K562 (cell line): ENCODE measurements around the gene NT5C3B. TPM values are rescaled to one million over a fixed set of nuclear protein-coding genes. Genes with fewer than 3 reads are reported as not detected.

ENCODE experiments used
- ATAC-seq: fragments of 200-7000 bp; cut with Tn5 transposase; 3 replicates; pipeline ENCODE4 v1.9.1; 2020; ENCODE audit warnings: moderate library complexity
- BruUV-seq: library from RNA; stranded (reverse); fragments of 400-500 nt; replicated peaks from 2 replicates; lab custom pipeline; 2021; lab: Mats Ljungman, UMichigan
- CTCF ChIA-PET: fragments of 300-600 bp; formaldehyde crosslinking; extraction: SDS; loops from one replicate; lab custom pipeline; 2021; ENCODE audit warnings: low intra/inter-chr PET ratio; lab: Yijun Ruan, JAX
- POLR2A ChIA-PET: fragments of 300-600, 350-650 bp; sonication (Branson Sonifier 250); formaldehyde crosslinking; extraction: SDS; loops from one replicate; lab custom pipeline; 2021; ENCODE audit warnings: antibody characterized with exemption, inconsistent platforms; lab: Yijun Ruan, JAX
- DNase-seq, 4 experiments: peaks; one replicate each; pipeline versions ENCODE4 v3.0.0 to v3.0.0-alpha.2; 2011 to 2018; ENCODE audit warnings: low spot score in 3 of 4, mixed read lengths in 3 of 4; ENCODE audit errors: extremely low read depth in 1 of 4
- FAIRE-seq: peaks from 2 replicates; lab custom pipeline; 2011; peaks lifted over from hg19 to GRCh38; lab: Jason Lieb, UNC
- H2AFZ ChIP-seq: 2 replicates; pipeline ENCODE4 v1.6.0; 2011; ENCODE audit warnings: low read depth, low read length, control low read depth, inconsistent platforms
- H3K27ac ChIP-seq: fragments of 200-600 bp; 3 replicates; pipeline ENCODE4 v1.8.0; 2011; ENCODE audit warnings: low read depth, mild to moderate bottlenecking, control low read depth, inconsistent platforms, low read length, moderate library complexity, mixed read lengths; ENCODE audit errors: extremely low read depth
- H3K27me3 ChIP-seq, 2 experiments: fragments of 300-600 bp in 1 of 2; 2 replicates in 1 of 2; 3 replicates in 1 of 2; pipeline versions ENCODE4 v1.6.0 to v1.8.0; 2011; ENCODE audit warnings: inconsistent platforms in 2 of 2, low read length in 2 of 2, mild to moderate bottlenecking in 1 of 2, mixed read lengths in 1 of 2, moderate library complexity in 1 of 2; ENCODE audit not compliant: control insufficient read depth in 2 of 2, insufficient read depth in 2 of 2
- H3K36me3 ChIP-seq: fragments of 300-600 bp; 3 replicates; pipeline ENCODE4 v1.8.0; 2011; ENCODE audit warnings: mild to moderate bottlenecking, low read length, inconsistent platforms; ENCODE audit not compliant: control insufficient read depth, insufficient read depth
- H3K4me1 ChIP-seq, 2 experiments: fragments of 200-600 bp in 1 of 2; replicated peaks in 1 of 2; 2 replicates in 1 of 2; 3 replicates in 1 of 2; pipeline versions ENCODE4 v1.5.1 to v1.8.0; 2011; ENCODE audit warnings: inconsistent platforms in 2 of 2, low read length in 2 of 2, mild to moderate bottlenecking in 1 of 2, mixed read lengths in 1 of 2, moderate library complexity in 1 of 2; ENCODE audit not compliant: control insufficient read depth in 2 of 2, insufficient read depth in 2 of 2
- H3K4me2 ChIP-seq: 2 replicates; pipeline ENCODE4 v1.6.1; 2011; ENCODE audit warnings: low read length, control low read depth, inconsistent platforms, mixed read lengths; ENCODE audit not compliant: insufficient read depth
- H3K4me3 ChIP-seq: fragments of 200-600 bp; sonication (generic), shearing (Covaris generic); 2 replicates; pipeline ENCODE4 v1.5.1; 2016; ENCODE audit warnings: control low read depth, inconsistent platforms
- H3K79me2 ChIP-seq: fragments of 200-600 bp; 3 replicates; pipeline ENCODE4 v1.8.0; 2011; ENCODE audit warnings: low read length, inconsistent platforms; ENCODE audit not compliant: control insufficient read depth, insufficient read depth
- H3K9ac ChIP-seq, 2 experiments: 2 replicates each; pipeline versions ENCODE4 v1.6.0 to v1.6.1; 2011; ENCODE audit warnings: low read depth in 2 of 2, low read length in 2 of 2, control low read depth in 1 of 2, inconsistent platforms in 1 of 2, mild to moderate bottlenecking in 1 of 2, mixed read lengths in 1 of 2; ENCODE audit not compliant: insufficient read depth in 1 of 2
- H3K9me1 ChIP-seq: one replicate; pipeline ENCODE4 v1.6.0; 2011; ENCODE audit warnings: inconsistent platforms, mild to moderate bottlenecking, low read length, moderate library complexity; ENCODE audit not compliant: control insufficient read depth, insufficient read depth
- H3K9me3 ChIP-seq: replicated peaks from 2 replicates; pipeline ENCODE4 v1.5.1; 2011; ENCODE audit warnings: low read depth, low read length, inconsistent platforms; ENCODE audit not compliant: control insufficient read depth, insufficient read depth
- H4K20me1 ChIP-seq: replicated peaks from 2 replicates; pipeline ENCODE4 v1.6.1; 2011; ENCODE audit warnings: low read length, inconsistent platforms, mixed read lengths; ENCODE audit not compliant: control insufficient read depth, insufficient read depth
- CBX2 ChIP-seq: fragments of 200-600 bp; sonication (generic); IDR thresholded peaks from one replicate; pipeline ENCODE4 v1.6.1; 2012; ENCODE audit warnings: mild to moderate bottlenecking, low read length, inconsistent platforms; ENCODE audit not compliant: insufficient read depth, poor library complexity, severe bottlenecking
- CEBPB ChIP-seq: fragments of 450-650 bp; IDR thresholded peaks from 2 replicates; pipeline ENCODE4 v1.6.1; 2016; ENCODE audit warnings: missing genetic modification characterization, missing compliant biosample characterization
- CSDE1 ChIP-seq, 2 experiments: fragments of 450-650 bp; IDR thresholded peaks; 2 replicates each; pipeline ENCODE4 v1.6.1; 2016; ENCODE audit warnings: mild to moderate bottlenecking in 1 of 2
- DPF2 ChIP-seq: fragments of 450-650 bp; IDR thresholded peaks from 2 replicates; pipeline ENCODE4 v1.6.1; 2016
- E2F4 ChIP-seq: sonication (generic); formaldehyde crosslinking; IDR thresholded peaks from 2 replicates; pipeline ENCODE4 v1.8.0; 2022; ENCODE audit warnings: mild to moderate bottlenecking, low read depth, missing genetic modification reagents
- E4F1 ChIP-seq: fragments of 250-450 bp; sonication (Bioruptor Pico); IDR thresholded peaks from 2 replicates; pipeline ENCODE4 v1.5.0; 2021; ENCODE audit warnings: mild to moderate bottlenecking, borderline replicate concordance
- EP400 ChIP-seq: fragments of 450-650 bp; IDR thresholded peaks from 2 replicates; pipeline ENCODE4 v1.6.1; 2017; ENCODE audit warnings: antibody characterized with exemption, mild to moderate bottlenecking, moderate library complexity
- FOXP4 ChIP-seq: sonication (generic); formaldehyde crosslinking; IDR thresholded peaks from 2 replicates; pipeline ENCODE4 v1.8.0; 2022; ENCODE audit warnings: mild to moderate bottlenecking, missing genetic modification reagents, borderline replicate concordance
- HDGF ChIP-seq: fragments of 450-650 bp; IDR thresholded peaks from 2 replicates; pipeline ENCODE4 v1.6.1; 2016
- L3MBTL2 ChIP-seq: fragments of 450-650 bp; IDR thresholded peaks from 2 replicates; pipeline ENCODE4 v1.6.1; 2016; ENCODE audit warnings: mild to moderate bottlenecking, moderate library complexity
- MXI1 ChIP-seq: IDR thresholded peaks from 2 replicates; pipeline ENCODE4 v1.6.1; 2011; ENCODE audit warnings: low read depth, mild to moderate bottlenecking, improper control_type of control experiment, low read length
- NFE2 ChIP-seq: IDR thresholded peaks from 2 replicates; pipeline ENCODE4 v1.6.1; 2014; ENCODE audit warnings: antibody characterized with exemption, low read depth
- NONO ChIP-seq, 2 experiments: fragments of 200-400 bp in 1 of 2; fragments of 450-650 bp in 1 of 2; formaldehyde crosslinking in 1 of 2; IDR thresholded peaks; 2 replicates each; pipeline ENCODE4 v1.6.1; 2017; ENCODE audit warnings: low read depth in 2 of 2, mild to moderate bottlenecking in 2 of 2, moderate library complexity in 2 of 2, low read length in 1 of 2
- PRMT5 ChIP-seq: sonication (generic); formaldehyde crosslinking; IDR thresholded peaks from 2 replicates; pipeline ENCODE4 v1.5.0; 2020; ENCODE audit warnings: missing genetic modification reagents
- RFX7 ChIP-seq: fragments of 250-450 bp; sonication (Bioruptor Pico); IDR thresholded peaks from 2 replicates; pipeline ENCODE4 v1.5.1; 2021; ENCODE audit warnings: mild to moderate bottlenecking
- SRSF7 ChIP-seq: fragments of 200-400 bp; formaldehyde crosslinking; optimal IDR thresholded peaks from 2 replicates; pipeline ENCODE3; 2017; ENCODE audit warnings: mild to moderate bottlenecking, low read depth, low read length
- TRIM28 ChIP-seq: fragments of 450-650 bp; IDR thresholded peaks from 2 replicates; pipeline ENCODE4 v1.6.1; 2017
- ZNF584 ChIP-seq: fragments of 200-800 bp; sonication (Bioruptor generic); IDR thresholded peaks from 2 replicates; pipeline ENCODE4 v1.6.1; 2016; ENCODE audit warnings: low read depth, mild to moderate bottlenecking, missing genetic modification characterization, missing compliant biosample characterization
- WGBS: fragments of 100-300 bp; shearing (Covaris generic); methylation state at CpG from one replicate; pipeline ENCODE4 v1.1.6; 2016; ENCODE audit warnings: low coverage, mixed read lengths; ENCODE audit not compliant: insufficient coverage; ENCODE audit errors: missing lambda C conversion rate; 5-methylcytosine and 5-hydroxymethylcytosine counted together
- in situ Hi-C: fragments of 300-500 bp; cut with MboI; formaldehyde crosslinking; loops from 4 replicates; pipeline ENCODE4 v1.15.0; 2018; ENCODE audit warnings: inconsistent platforms, mixed read lengths
- intact Hi-C: fragments of 100-400 bp; cut with micrococcal nuclease; formaldehyde crosslinking; loops from 2 replicates; pipeline ENCODE4 v1.14.2; 2022
- polyA plus RNA-seq, 8 experiments: library from polyadenylated mRNA; depleted of rRNA in 4 of 8; stranded (reverse) in 5 of 8; unstranded in 3 of 8; fragments of >200 nt; fragmentation: Nextera tagmentation in 2 of 8; fragmentation: Illumina TruSeq in 1 of 8; extraction: Ambion mirVana in 2 of 8; extraction: Trizol in 1 of 8; gene quantifications; 2 replicates each; pipeline versions ENCODE4 v1.2.1 to v1.2.3, GENCODE V29; 2011 to 2014; ENCODE audit warnings: inconsistent platforms in 1 of 8, missing spikeins in 1 of 8
- total RNA-seq, 7 experiments: library from RNA; depleted of rRNA in 6 of 7; stranded (reverse); fragments of >200 nt in 6 of 7; fragmentation: Illumina TruSeq in 2 of 7; extraction: Trizol in 2 of 7; gene quantifications; 2 replicates each; pipeline versions ENCODE4 v1.2.1 to v1.2.3, GENCODE V29; 2011 to 2021; ENCODE audit warnings: low replicate concordance in 1 of 7

The NT5C3B gene
- total and polyA plus RNA-seq, 9 of the 15 experiments (the other 6 are each of a cell fraction or from before 2014, with no cell fraction given) = 2.0 to 166 (median 85.0) TPM

GRCh38 chr17:41796121-41796895 is 39.7 kb downstream of the NT5C3B start:
- H3K36me3 ChIP-seq = no peaks in the 10 kb centered on the region
- ATAC-seq (no peak), FAIRE-seq (no peak), DNase-seq (peak in 2 of 4 experiments; percentile 28 to 42)
- ChIA-PET CTCF (no interaction called here), POLR2A (interaction anchor here (0.6 to 4.3 kb wide), 6 partner anchors 10 to 107 kb away, joined by 3 to 17 read pairs (median 4); partner anchors contain the start of genes EIF1 and JUP)
- H2AFZ ChIP-seq = 0 out of 2 replicates have a peak overlapping the region, but pooled peaks have one; percentile 48
- intact Hi-C loops (no loop called here), in situ Hi-C loops (no loop called here)
- 46% methylated on average over 9 of the region's 10 CpGs for WGBS
- H3K27me3 ChIP-seq = no peaks in the 10 kb centered on the region
- no peaks in the 10 kb centered on the region for H3K9me3 ChIP-seq
- BruUV-seq = no TSS peak
- H3K4me1 ChIP-seq = peaks cover 51 to 62% of the 10 kb centered on the region in 2 experiments
- peak overlapping the region; percentile 16; the same call in 1 of the 2 replicates for H3K4me2 ChIP-seq
- H3K4me3 ChIP-seq = no peak overlapping the region
- no peaks in the 10 kb centered on the region for H3K79me2 ChIP-seq
- no peak overlapping the region for H3K27ac ChIP-seq
- peak overlapping the region in 1 of 2 experiments; percentile 80; a peak in 2 of 4 replicates for H3K9ac ChIP-seq
- H4K20me1 ChIP-seq = no peaks in the 10 kb centered on the region
- no peaks in the 10 kb centered on the region for H3K9me1 ChIP-seq
- TF ChIP-seq L3MBTL2 (no peak), E4F1 (no peak), HDGF (no peak), MXI1 (no peak), TRIM28 (no peak), E2F4 (CRISPR knock-in tag) (no peak), RFX7 (CRISPR knock-in tag) (no peak), NFE2 (no peak), CBX2 (no peak), CEBPB (tag) (0 out of 2 replicates have a peak, but pooled peaks have one; percentile 21), ZNF584 (CRISPR knock-in tag) (no peak), NONO (IDR thresholded peaks at IDR 0.05; ENCODE audit: low read depth in 2 of 2, low read length in 1 of 2) (no peak), SRSF7 (no peak), FOXP4 (CRISPR knock-in tag) (no peak), CSDE1 (IDR thresholded peaks at IDR 0.05) (no peak), DPF2 (peak; percentile 22; the same call in 1 of the 2 replicates), EP400 (no peak), PRMT5 (CRISPR knock-in tag) (no peak)
